Smooth muscle cell (in vitro differentiated cells): ENCODE data around the gene PTGER3. TPM values are rescaled to one million over a fixed set of nuclear protein-coding genes. Genes with fewer than 3 reads are reported as not detected.

ENCODE experiments used
- DNase-seq: peaks from one replicate; lab custom pipeline; 2025; ENCODE audit not compliant: unreplicated experiment; lab: John Stamatoyannopoulos, UW
- H2AFZ ChIP-seq: fragments of 200-600 bp; sonication (generic); 2 replicates; pipeline ENCODE4 v1.6.0; 2016; ENCODE audit warnings: antibody characterized with exemption, low read depth, mild to moderate bottlenecking
- H3F3A ChIP-seq: fragments of 200-600 bp; sonication (generic); 2 replicates; pipeline ENCODE4 v1.6.0; 2017; ENCODE audit warnings: antibody characterized with exemption, low read depth
- H3K27ac ChIP-seq: fragments of 200-600 bp; sonication (generic); 2 replicates; pipeline ENCODE4 v1.5.1; 2016; ENCODE audit warnings: low read depth, mild to moderate bottlenecking
- H3K27me3 ChIP-seq: fragments of 200-600 bp; sonication (generic); 2 replicates; pipeline ENCODE4 v1.6.1; 2016; ENCODE audit warnings: low read depth, mild to moderate bottlenecking
- H3K36me3 ChIP-seq: fragments of 200-600 bp; sonication (generic); 2 replicates; pipeline ENCODE4 v1.5.1; 2016; ENCODE audit warnings: low read depth
- H3K4me1 ChIP-seq: fragments of 200-600 bp; sonication (generic); 2 replicates; pipeline ENCODE4 v1.5.1; 2016; ENCODE audit warnings: low read depth
- H3K4me2 ChIP-seq: fragments of 200-600 bp; sonication (generic); 2 replicates; pipeline ENCODE4 v1.6.0; 2016; ENCODE audit warnings: mild to moderate bottlenecking
- H3K4me3 ChIP-seq: fragments of 200-600 bp; sonication (generic); 2 replicates; pipeline ENCODE4 v1.5.1; 2016; ENCODE audit warnings: mild to moderate bottlenecking
- H3K79me2 ChIP-seq: fragments of 200-600 bp; sonication (generic); 2 replicates; pipeline ENCODE4 v1.6.0; 2016; ENCODE audit warnings: low read depth, mild to moderate bottlenecking
- H3K9ac ChIP-seq: fragments of 200-600 bp; sonication (generic); 2 replicates; pipeline ENCODE4 v1.6.0; 2016; ENCODE audit warnings: low read depth
- H3K9me3 ChIP-seq: fragments of 200-600 bp; sonication (generic); replicated peaks from 2 replicates; pipeline ENCODE4 v1.5.1; 2016; ENCODE audit warnings: low read depth
- H4K20me1 ChIP-seq: fragments of 200-600 bp; sonication (generic); 2 replicates; pipeline ENCODE4 v1.6.0; 2016; ENCODE audit warnings: low read depth
- WGBS: methylation state at CpG from one replicate; pipeline ENCODE4 v1.1.7; 2016; ENCODE audit warnings: low lambda C conversion rate; 5-methylcytosine and 5-hydroxymethylcytosine counted together
- polyA plus RNA-seq: library from polyadenylated mRNA; unstranded; fragments of >200 nt; fragmentation: Nextera tagmentation; extraction: Ambion mirVana; gene quantifications from 2 replicates; pipeline ENCODE4 v1.2.1, GENCODE V29; 2016
- total RNA-seq: library from RNA; depleted of rRNA; stranded (reverse); fragments of >200 nt; gene quantifications from 2 replicates; pipeline ENCODE4 v1.2.3, GENCODE V29; 2014
- TF ChIP-seq, protein P1 (sequence below): fragments of 200-600 bp; sonication (generic); IDR thresholded peaks from 2 replicates; pipeline ENCODE4 v1.5.1; 2017; ENCODE audit warnings: borderline replicate concordance, mild to moderate bottlenecking, antibody characterized with exemption; ENCODE audit not compliant: insufficient read depth, poor library complexity, severe bottlenecking

The PTGER3 gene
- total and polyA plus RNA-seq, 2 experiments from 2014 or later: 0.37 to 2.7 TPM

DNA sequence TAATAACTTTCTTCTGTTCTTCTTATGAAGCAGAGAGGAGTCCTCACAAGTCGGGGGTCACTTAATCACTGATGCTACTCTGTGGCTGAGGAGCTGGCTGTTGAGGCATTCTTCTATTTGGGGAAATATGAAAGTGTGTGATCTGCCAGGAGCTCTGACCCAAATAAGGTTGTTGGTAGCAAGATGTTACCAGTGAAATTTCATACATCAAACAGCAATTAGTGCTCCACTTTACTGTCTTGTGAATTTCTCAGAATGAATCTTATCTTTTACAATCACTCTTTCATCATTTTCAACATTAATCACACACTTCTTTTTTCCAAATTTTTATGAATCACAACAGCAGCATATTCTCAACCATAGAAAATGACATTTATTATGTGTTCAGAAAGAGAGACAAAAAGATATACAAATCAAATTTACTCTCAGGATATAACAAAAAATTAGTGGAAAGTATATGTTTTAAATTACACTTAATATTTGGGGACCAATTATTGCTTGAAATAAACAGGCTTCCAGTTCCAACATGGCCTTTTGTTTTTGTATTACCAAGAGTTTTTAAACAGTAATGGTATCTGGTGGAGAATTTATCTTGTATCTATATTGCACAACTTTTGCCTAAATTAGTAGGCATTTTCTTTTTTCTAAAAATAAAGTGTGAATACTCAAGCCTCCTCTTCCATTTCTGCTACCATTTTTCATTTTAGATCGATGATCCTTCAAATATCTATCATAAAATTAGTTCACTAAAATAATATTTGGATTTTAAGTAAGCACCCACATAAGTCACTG lies 9.6 kb downstream of the PTGER3 start:
- H3K36me3 ChIP-seq: no peaks in the 10 kb centered on the region
- TF ChIP-seq, protein P1, sequence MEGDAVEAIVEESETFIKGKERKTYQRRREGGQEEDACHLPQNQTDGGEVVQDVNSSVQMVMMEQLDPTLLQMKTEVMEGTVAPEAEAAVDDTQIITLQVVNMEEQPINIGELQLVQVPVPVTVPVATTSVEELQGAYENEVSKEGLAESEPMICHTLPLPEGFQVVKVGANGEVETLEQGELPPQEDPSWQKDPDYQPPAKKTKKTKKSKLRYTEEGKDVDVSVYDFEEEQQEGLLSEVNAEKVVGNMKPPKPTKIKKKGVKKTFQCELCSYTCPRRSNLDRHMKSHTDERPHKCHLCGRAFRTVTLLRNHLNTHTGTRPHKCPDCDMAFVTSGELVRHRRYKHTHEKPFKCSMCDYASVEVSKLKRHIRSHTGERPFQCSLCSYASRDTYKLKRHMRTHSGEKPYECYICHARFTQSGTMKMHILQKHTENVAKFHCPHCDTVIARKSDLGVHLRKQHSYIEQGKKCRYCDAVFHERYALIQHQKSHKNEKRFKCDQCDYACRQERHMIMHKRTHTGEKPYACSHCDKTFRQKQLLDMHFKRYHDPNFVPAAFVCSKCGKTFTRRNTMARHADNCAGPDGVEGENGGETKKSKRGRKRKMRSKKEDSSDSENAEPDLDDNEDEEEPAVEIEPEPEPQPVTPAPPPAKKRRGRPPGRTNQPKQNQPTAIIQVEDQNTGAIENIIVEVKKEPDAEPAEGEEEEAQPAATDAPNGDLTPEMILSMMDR: no peak

GRCh38 chr1:71037066-71037465 lies 10.6 kb downstream of the PTGER3 start:
- WGBS: 91% methylated on average over 9 of the region's 9 CpGs
- no peaks in the 10 kb centered on the region for H3K4me1 ChIP-seq

More for the DNA sequence above, 9.6 kb downstream of the PTGER3 start:
- no peak overlapping the region for H3K27ac ChIP-seq
- H3K4me1 ChIP-seq: no peaks in the 10 kb centered on the region
- no peaks in the 10 kb centered on the region for H4K20me1 ChIP-seq
- H2AFZ ChIP-seq: no peak overlapping the region
- H3K79me2 ChIP-seq: no peaks in the 10 kb centered on the region
- no peaks in the 10 kb centered on the region for H3F3A ChIP-seq
- 86% methylated on average over 2 of the region's 2 CpGs for WGBS
- H3K27me3 ChIP-seq: no peaks in the 10 kb centered on the region
- no peak overlapping the region for H3K4me3 ChIP-seq
- H3K9ac ChIP-seq: no peak overlapping the region
- H3K9me3 ChIP-seq: no peaks in the 10 kb centered on the region
- H3K4me2 ChIP-seq: no peak overlapping the region
- DNase-seq: no peak

GRCh38 chr1:71033136-71033535 lies 14.5 kb downstream of the PTGER3 start:
- no peaks in the 10 kb centered on the region for H3F3A ChIP-seq
- no peaks in the 10 kb centered on the region for H4K20me1 ChIP-seq
- TF ChIP-seq, protein P1: no peak
- no peaks in the 10 kb centered on the region for H3K4me1 ChIP-seq
- no peak for DNase-seq
- H3K4me3 ChIP-seq: no peak overlapping the region
- WGBS: 94% methylated on average over 1 of the region's 1 CpG
- no peaks in the 10 kb centered on the region for H3K27me3 ChIP-seq
- no peaks in the 10 kb centered on the region for H3K9me3 ChIP-seq
- H2AFZ ChIP-seq: no peak overlapping the region
- H3K79me2 ChIP-seq: no peaks in the 10 kb centered on the region
- H3K4me2 ChIP-seq: no peak overlapping the region
- no peaks in the 10 kb centered on the region for H3K36me3 ChIP-seq
- no peak overlapping the region for H3K9ac ChIP-seq
- no peak overlapping the region for H3K27ac ChIP-seq

More at GRCh38 chr1:71037066-71037465, 10.6 kb downstream of the PTGER3 start:
- DNase-seq: no peak
- Histone ChIP-seq H3K27me3 (no peaks in the 10 kb centered on the region), H3K9me3 (no peaks in the 10 kb centered on the region), H3K27ac (no peak overlapping the region), H2AFZ (no peak overlapping the region), H4K20me1 (no peaks in the 10 kb centered on the region), H3K4me3 (no peak overlapping the region), H3K9ac (no peak overlapping the region), H3K4me2 (no peak overlapping the region), H3F3A (no peaks in the 10 kb centered on the region), H3K79me2 (no peaks in the 10 kb centered on the region), H3K36me3 (no peaks in the 10 kb centered on the region)
- TF ChIP-seq, protein P1: no peak

DNA sequence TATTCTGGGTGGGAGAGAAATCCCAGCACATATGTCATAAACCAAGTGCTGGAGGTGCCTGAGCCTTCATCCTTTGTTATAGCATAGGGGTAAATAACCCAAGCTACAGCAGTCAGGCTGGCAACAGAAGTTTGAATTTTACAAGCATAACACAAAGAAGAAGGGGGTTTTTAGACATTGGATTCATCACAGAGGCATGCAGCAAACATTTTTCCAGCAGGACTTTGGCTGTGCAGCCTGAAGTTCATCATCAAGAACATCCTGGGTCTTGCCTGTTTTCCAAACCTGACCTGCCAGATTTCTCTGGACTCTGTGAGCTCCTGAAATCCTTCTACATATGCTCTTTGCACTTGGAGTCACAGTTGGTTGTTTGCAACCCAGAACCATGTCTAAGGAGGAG lies 16.2 kb downstream of the PTGER3 start:
- no peak for DNase-seq
- H3K79me2 ChIP-seq: no peaks in the 10 kb centered on the region
- H3K4me3 ChIP-seq: no peak overlapping the region
- no peak overlapping the region for H3K9ac ChIP-seq
- peak overlapping the region; percentile 41 for H3K4me2 ChIP-seq
- TF ChIP-seq, protein P1: no peak
- H3K27me3 ChIP-seq: no peaks in the 10 kb centered on the region
- no peaks in the 10 kb centered on the region for H3K4me1 ChIP-seq
- no peaks in the 10 kb centered on the region for H3K9me3 ChIP-seq
- no peaks in the 10 kb centered on the region for H3F3A ChIP-seq
- H3K36me3 ChIP-seq: no peaks in the 10 kb centered on the region
- no peak overlapping the region for H3K27ac ChIP-seq
- no peak overlapping the region for H2AFZ ChIP-seq
- H4K20me1 ChIP-seq: no peaks in the 10 kb centered on the region
